Measurements from ENCODE around the gene DHX15.

DHX15 gene

DNA sequence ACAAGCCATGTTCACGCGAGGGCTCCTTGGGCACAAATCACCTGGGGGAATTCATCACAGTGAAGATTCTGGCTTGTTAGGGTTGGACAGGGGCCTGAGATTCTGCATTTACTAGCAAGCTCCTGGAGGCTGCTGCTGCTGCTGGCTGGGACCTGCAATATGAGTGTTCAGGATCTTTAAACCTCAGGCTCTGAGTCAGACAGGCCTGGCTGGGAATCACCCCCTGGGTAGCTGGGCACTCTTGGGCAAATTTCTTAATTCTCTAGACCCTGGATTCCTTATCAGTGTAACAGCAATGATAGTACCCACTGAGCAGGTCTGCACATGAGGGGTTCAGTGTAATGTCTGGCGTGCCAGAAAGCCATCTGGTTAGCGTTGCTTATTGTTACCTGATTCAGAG lies 101.5 kb downstream of the DHX15 start:
- peak; percentile 23 for DNase-seq (ENCODE audit: low read depth)

- peak; percentile 75 for DNase-seq (ENCODE audit: low read depth)
These were observed 106.4 kb downstream of the DHX15 start for GRCh38 chr4:24477919-24478318.

Measured in iris pigment epithelial cell (primary cell).